Mesendoderm (in vitro differentiated cells): ENCODE results near the gene ANO2.

Source experiments
- DNase-seq: peaks from one replicate; pipeline ENCODE4 v3.0.0; 2013
- H2AK5ac ChIP-seq: 2 replicates; pipeline ENCODE4 v1.6.1; 2013; ENCODE audit warnings: low read length, inconsistent platforms
- H2BK120ac ChIP-seq: 2 replicates; pipeline ENCODE4 v1.6.1; 2013; ENCODE audit warnings: low read depth, mild to moderate bottlenecking, low read length, moderate library complexity, mixed read lengths
- H2BK15ac ChIP-seq: replicated peaks from 2 replicates; pipeline ENCODE4 v1.6.1; 2013; ENCODE audit warnings: low read depth, mild to moderate bottlenecking, moderate library complexity
- H2BK5ac ChIP-seq: 2 replicates; pipeline ENCODE4 v1.6.1; 2013; ENCODE audit warnings: low read length, inconsistent platforms
- H3K18ac ChIP-seq: 2 replicates; pipeline ENCODE4 v1.6.1; 2013; ENCODE audit warnings: mild to moderate bottlenecking, low read length, mixed read lengths
- H3K23ac ChIP-seq: one replicate; pipeline ENCODE4 v1.6.1; 2013; ENCODE audit warnings: low read length
- H3K27ac ChIP-seq: 2 replicates; pipeline ENCODE4 v1.5.1; 2013; ENCODE audit warnings: low read depth, mild to moderate bottlenecking, inconsistent platforms, low read length, moderate library complexity
- H3K27me3 ChIP-seq: 2 replicates; pipeline ENCODE4 v1.6.1; 2013; ENCODE audit warnings: low read length, control low read depth, mild to moderate bottlenecking, inconsistent platforms; ENCODE audit not compliant: insufficient read depth, poor library complexity
- H3K36me3 ChIP-seq: 2 replicates; pipeline ENCODE4 v1.6.1; 2013; ENCODE audit warnings: low read length, inconsistent platforms; ENCODE audit not compliant: control insufficient read depth, insufficient read depth
- H3K4ac ChIP-seq: one replicate; pipeline ENCODE4 v1.6.1; 2013; ENCODE audit warnings: low read depth, mild to moderate bottlenecking, low read length, moderate library complexity
- H3K4me1 ChIP-seq: 2 replicates; pipeline ENCODE4 v1.6.1; 2013; ENCODE audit warnings: low read depth, low read length, inconsistent platforms; ENCODE audit not compliant: control insufficient read depth
- H3K4me2 ChIP-seq: 2 replicates; pipeline ENCODE4 v1.6.1; 2013; ENCODE audit warnings: low read length
- H3K4me3 ChIP-seq: 2 replicates; pipeline ENCODE4 v1.5.1; 2013; ENCODE audit warnings: mild to moderate bottlenecking, low read length
- H3K56ac ChIP-seq: one replicate; pipeline ENCODE4 v1.6.1; 2013; ENCODE audit warnings: low read length
- H3K79me1 ChIP-seq: 2 replicates; pipeline ENCODE4 v1.6.1; 2013; ENCODE audit warnings: low read length, inconsistent platforms
- H3K79me2 ChIP-seq: 2 replicates; pipeline ENCODE4 v1.6.1; 2013; ENCODE audit warnings: mild to moderate bottlenecking, low read length; ENCODE audit not compliant: control insufficient read depth, insufficient read depth
- H3K9ac ChIP-seq: 2 replicates; pipeline ENCODE4 v1.6.1; 2013; ENCODE audit warnings: low read length, inconsistent platforms
- H4K5ac ChIP-seq: one replicate; pipeline ENCODE4 v1.6.1; 2013; ENCODE audit warnings: low read length
- H4K8ac ChIP-seq: one replicate; pipeline ENCODE4 v1.6.1; 2013; ENCODE audit warnings: low read depth, mild to moderate bottlenecking, control low read depth, low read length, moderate library complexity
- WGBS: extraction: QIAGEN DNeasy Blood & Tissue Kit; methylation state at CpG from one replicate; pipeline ENCODE4 v1.1.7; 2013; ENCODE audit warnings: low lambda C conversion rate, missing lambda C conversion rate; ENCODE audit not compliant: insufficient coverage; ENCODE audit errors: extremely low coverage; 5-methylcytosine and 5-hydroxymethylcytosine counted together

The ANO2 gene

DNA sequence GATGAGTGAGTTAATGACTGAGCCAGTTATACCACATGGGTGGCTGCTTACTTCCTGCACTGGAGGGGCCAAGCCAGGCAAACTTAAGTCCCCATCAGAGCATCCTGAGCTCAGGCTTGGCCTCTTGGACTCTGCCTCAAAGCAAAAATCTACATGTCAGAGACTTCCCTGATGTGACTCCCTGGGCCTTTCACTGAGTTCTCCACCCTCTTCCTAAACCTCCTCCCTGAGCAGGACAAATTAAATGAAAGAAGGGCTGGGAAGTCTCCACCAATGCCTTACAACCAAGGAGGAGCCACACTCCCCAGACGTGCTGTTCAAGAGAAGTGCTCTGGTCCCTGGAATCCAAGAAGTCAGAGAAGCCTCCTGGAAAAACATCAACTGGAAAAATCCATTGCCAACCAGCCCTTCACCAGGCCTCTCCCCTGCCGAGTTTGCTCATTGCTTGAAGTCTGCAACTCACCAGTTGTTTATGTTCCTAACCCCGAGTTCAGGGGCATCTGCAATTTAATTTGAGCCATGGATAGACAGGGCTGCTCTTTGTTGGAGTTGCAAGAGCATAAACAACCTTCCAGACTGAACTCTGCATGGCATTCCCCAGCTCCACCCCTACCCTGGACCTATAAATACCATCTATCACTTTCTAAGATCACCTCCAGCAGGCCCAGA lies 160.5 kb downstream of the ANO2 start:
- no peaks in the 10 kb centered on the region for H3K4me1 ChIP-seq
- H4K5ac ChIP-seq, result no peak overlapping the region
- no peak overlapping the region for H3K18ac ChIP-seq
- H3K9ac ChIP-seq, result no peak overlapping the region
- no peak overlapping the region for H4K8ac ChIP-seq
- no peaks in the 10 kb centered on the region for H3K36me3 ChIP-seq
- H3K79me2 ChIP-seq, result no peaks in the 10 kb centered on the region
- H2BK15ac ChIP-seq, result no peak overlapping the region
- DNase-seq, result no peak
- H3K79me1 ChIP-seq, result no peaks in the 10 kb centered on the region
- H3K4ac ChIP-seq, result no peak overlapping the region
- WGBS, result no CpG with 5 or more reads among the region's 3 CpGs
- H2BK5ac ChIP-seq, result no peak overlapping the region
- no peak overlapping the region for H2AK5ac ChIP-seq
- no peak overlapping the region for H3K56ac ChIP-seq
- H3K4me2 ChIP-seq, result no peak overlapping the region
- H3K27ac ChIP-seq, result no peak overlapping the region
- H3K27me3 ChIP-seq, result no peaks in the 10 kb centered on the region
- no peak overlapping the region for H3K4me3 ChIP-seq
- H3K23ac ChIP-seq, result no peak overlapping the region
- no peak overlapping the region for H2BK120ac ChIP-seq

DNA sequence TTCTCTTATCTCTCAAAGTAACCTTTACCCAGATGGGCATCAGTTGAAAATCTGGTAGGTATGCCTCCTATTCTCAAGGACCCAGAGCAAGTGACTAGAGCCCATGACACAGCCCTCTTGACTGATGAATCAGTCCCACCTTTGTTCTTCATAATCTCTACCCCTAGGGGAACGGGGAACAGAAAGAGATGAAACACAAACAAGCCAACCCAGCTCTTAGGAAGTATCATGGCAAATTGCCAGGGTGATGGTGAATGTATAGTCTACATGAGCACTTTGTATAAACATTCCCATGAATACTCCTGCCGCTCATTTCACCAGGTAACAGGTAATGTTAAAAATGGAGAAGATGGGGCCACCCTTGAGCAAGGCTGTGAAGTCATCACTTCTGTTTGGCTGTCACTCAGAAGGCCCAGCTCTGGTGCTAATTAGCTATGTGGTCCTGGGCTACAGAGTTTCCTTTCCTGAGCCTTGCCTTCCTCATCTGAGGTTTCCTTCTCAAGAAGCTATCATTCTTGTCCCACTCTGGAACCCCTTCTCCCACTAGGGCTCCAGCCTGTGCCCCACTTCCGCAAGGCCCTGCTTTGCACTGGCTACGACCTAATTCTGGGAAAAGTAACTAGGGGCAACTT lies 161.7 kb downstream of the ANO2 start:
- H3K79me2 ChIP-seq, result no peaks in the 10 kb centered on the region
- no peak overlapping the region for H3K56ac ChIP-seq
- no peaks in the 10 kb centered on the region for H3K36me3 ChIP-seq
- no peaks in the 10 kb centered on the region for H3K27me3 ChIP-seq
- no CpG with 5 or more reads among the region's 4 CpGs for WGBS
- no peak overlapping the region for H3K9ac ChIP-seq
- H4K5ac ChIP-seq, result no peak overlapping the region
- no peak overlapping the region for H3K4me3 ChIP-seq
- H3K4ac ChIP-seq, result no peak overlapping the region
- H3K4me1 ChIP-seq, result no peaks in the 10 kb centered on the region
- H2BK15ac ChIP-seq, result no peak overlapping the region
- H3K79me1 ChIP-seq, result no peaks in the 10 kb centered on the region
- no peak overlapping the region for H3K18ac ChIP-seq
- no peak overlapping the region for H3K27ac ChIP-seq
- no peak for DNase-seq
- H4K8ac ChIP-seq, result no peak overlapping the region
- no peak overlapping the region for H2BK5ac ChIP-seq
- H3K4me2 ChIP-seq, result no peak overlapping the region
- no peak overlapping the region for H2AK5ac ChIP-seq
- no peak overlapping the region for H3K23ac ChIP-seq
- H2BK120ac ChIP-seq, result no peak overlapping the region

DNA sequence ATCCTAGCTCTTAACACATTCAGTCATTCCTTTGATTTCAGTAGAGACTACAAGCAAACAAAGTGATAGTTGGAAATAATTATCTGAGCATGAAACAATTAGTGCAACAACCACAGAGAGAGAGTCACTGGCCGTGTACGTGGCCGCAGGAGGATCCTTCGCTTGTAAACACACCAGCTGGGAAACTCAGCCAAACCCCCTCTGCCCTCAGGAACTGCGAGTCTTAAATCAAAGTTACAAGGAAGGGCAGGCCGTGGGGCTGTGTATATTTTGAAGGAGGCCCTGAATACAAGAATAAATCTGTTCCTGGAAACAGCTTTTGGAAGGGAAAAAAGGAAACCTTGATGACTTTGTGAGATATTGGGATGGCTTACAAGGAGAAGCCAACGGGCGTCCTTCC lies 164.5 kb downstream of the ANO2 start:
- H3K18ac ChIP-seq, result no peak overlapping the region
- no peak overlapping the region for H3K23ac ChIP-seq
- no peak overlapping the region for H2BK15ac ChIP-seq
- H3K4me3 ChIP-seq, result no peak overlapping the region
- no peak overlapping the region for H2BK5ac ChIP-seq
- H3K56ac ChIP-seq, result no peak overlapping the region
- H2BK120ac ChIP-seq, result no peak overlapping the region
- H3K36me3 ChIP-seq, result no peaks in the 10 kb centered on the region
- no peak overlapping the region for H3K4ac ChIP-seq
- WGBS, result no CpG with 5 or more reads among the region's 8 CpGs
- H4K5ac ChIP-seq, result no peak overlapping the region
- no peaks in the 10 kb centered on the region for H3K4me1 ChIP-seq
- no peak for DNase-seq
- H3K9ac ChIP-seq, result no peak overlapping the region
- no peak overlapping the region for H4K8ac ChIP-seq
- H3K27ac ChIP-seq, result no peak overlapping the region
- no peaks in the 10 kb centered on the region for H3K79me2 ChIP-seq
- no peaks in the 10 kb centered on the region for H3K27me3 ChIP-seq
- no peak overlapping the region for H2AK5ac ChIP-seq
- H3K79me1 ChIP-seq, result no peaks in the 10 kb centered on the region
- H3K4me2 ChIP-seq, result no peak overlapping the region

DNA sequence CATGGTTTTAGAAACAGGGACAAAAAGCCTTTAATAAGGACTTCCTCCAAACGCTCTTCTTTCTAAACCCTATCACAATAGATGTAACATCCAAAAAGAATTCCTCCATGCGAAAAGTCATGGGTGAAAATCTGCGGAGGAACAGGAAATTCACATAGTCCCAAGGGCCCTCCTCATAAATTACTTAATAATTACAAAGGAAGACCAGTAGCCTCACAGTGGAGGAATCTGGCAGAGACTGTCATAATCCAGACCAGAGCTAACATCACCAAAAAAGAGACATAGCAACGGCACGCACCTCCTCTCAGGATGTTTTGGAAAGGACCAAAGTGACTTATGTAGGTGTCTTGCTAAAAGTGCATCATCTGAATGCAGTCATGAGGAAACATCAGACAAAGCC lies 165.7 kb downstream of the ANO2 start:
- Histone ChIP-seq H3K4me2 (no peak overlapping the region), H3K4me1 (no peaks in the 10 kb centered on the region), H2BK5ac (no peak overlapping the region), H4K5ac (no peak overlapping the region), H2BK120ac (no peak overlapping the region), H3K79me1 (no peaks in the 10 kb centered on the region), H3K18ac (no peak overlapping the region), H3K9ac (no peak overlapping the region), H3K4me3 (no peak overlapping the region), H2BK15ac (no peak overlapping the region), H3K4ac (no peak overlapping the region), H3K23ac (no peak overlapping the region), H2AK5ac (no peak overlapping the region), H3K36me3 (no peaks in the 10 kb centered on the region), H3K79me2 (no peaks in the 10 kb centered on the region), H3K56ac (no peak overlapping the region), H3K27ac (no peak overlapping the region), H4K8ac (no peak overlapping the region), H3K27me3 (no peaks in the 10 kb centered on the region)
- WGBS, result no CpG with 5 or more reads among the region's 5 CpGs
- DNase-seq, result no peak

DNA sequence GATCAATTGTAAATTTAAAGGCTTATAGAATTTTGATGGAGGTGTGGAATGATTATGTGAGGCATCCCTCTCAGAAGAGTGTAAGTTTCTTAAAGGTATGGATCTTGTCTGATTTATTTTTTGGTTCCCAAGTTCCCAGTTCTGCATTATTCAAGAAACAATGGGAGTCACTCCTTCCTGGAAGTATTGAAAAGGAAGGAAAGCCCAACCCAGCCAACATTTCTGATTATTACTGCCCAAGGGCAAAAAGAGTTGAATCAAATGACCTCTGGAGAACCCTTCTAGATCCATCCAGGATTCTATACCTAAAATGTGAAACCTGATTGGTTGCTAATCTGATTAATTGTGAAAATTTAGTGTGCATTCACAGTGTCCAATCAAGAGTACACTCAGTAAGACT lies 166.2 kb downstream of the ANO2 start:
- H3K79me1 ChIP-seq, result no peaks in the 10 kb centered on the region
- no peak overlapping the region for H3K4me2 ChIP-seq
- no peaks in the 10 kb centered on the region for H3K36me3 ChIP-seq
- H3K9ac ChIP-seq, result no peak overlapping the region
- no peak overlapping the region for H4K8ac ChIP-seq
- H3K27ac ChIP-seq, result no peak overlapping the region
- H2BK15ac ChIP-seq, result no peak overlapping the region
- H4K5ac ChIP-seq, result no peak overlapping the region
- no peaks in the 10 kb centered on the region for H3K27me3 ChIP-seq
- H3K18ac ChIP-seq, result no peak overlapping the region
- H3K4me1 ChIP-seq, result no peaks in the 10 kb centered on the region
- H3K23ac ChIP-seq, result no peak overlapping the region
- no peak for DNase-seq
- no peak overlapping the region for H3K4me3 ChIP-seq
- H3K79me2 ChIP-seq, result no peaks in the 10 kb centered on the region
- no peak overlapping the region for H3K56ac ChIP-seq
- no peak overlapping the region for H2BK5ac ChIP-seq
- H2BK120ac ChIP-seq, result no peak overlapping the region
- H3K4ac ChIP-seq, result no peak overlapping the region
- no peak overlapping the region for H2AK5ac ChIP-seq

DNA sequence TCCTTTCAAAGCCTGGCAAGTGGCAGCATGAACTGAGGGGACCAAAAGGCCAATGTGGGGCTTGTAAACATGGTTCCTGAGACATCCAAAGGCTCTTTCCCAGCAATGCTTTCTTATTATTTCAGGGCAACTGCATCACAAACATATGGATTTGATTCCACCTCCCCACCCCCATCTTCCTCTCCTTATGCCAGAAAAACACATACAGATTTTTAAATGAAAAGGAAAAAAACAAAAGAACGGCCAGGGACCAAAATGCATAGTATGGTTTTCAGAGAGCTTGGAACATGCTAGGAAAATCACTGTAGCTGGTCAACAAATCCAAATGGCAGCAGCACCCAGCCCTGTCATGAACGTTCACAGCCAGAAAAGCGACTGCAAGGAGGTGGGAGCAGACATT lies 167.6 kb downstream of the ANO2 start:
- H3K79me2 ChIP-seq, result no peaks in the 10 kb centered on the region
- H3K79me1 ChIP-seq, result no peaks in the 10 kb centered on the region
- H4K5ac ChIP-seq, result no peak overlapping the region
- H2AK5ac ChIP-seq, result no peak overlapping the region
- H3K4ac ChIP-seq, result no peak overlapping the region
- H3K4me2 ChIP-seq, result no peak overlapping the region
- no peak overlapping the region for H4K8ac ChIP-seq
- H3K36me3 ChIP-seq, result no peaks in the 10 kb centered on the region
- no peaks in the 10 kb centered on the region for H3K4me1 ChIP-seq
- no peaks in the 10 kb centered on the region for H3K27me3 ChIP-seq
- no peak overlapping the region for H3K23ac ChIP-seq
- no peak overlapping the region for H2BK5ac ChIP-seq
- no peak overlapping the region for H3K18ac ChIP-seq
- no peak overlapping the region for H3K27ac ChIP-seq
- no peak overlapping the region for H3K9ac ChIP-seq
- H3K56ac ChIP-seq, result no peak overlapping the region
- H3K4me3 ChIP-seq, result no peak overlapping the region
- no peak for DNase-seq
- H2BK120ac ChIP-seq, result no peak overlapping the region
- WGBS, result no CpG with 5 or more reads among the region's 3 CpGs
- H2BK15ac ChIP-seq, result no peak overlapping the region
